GM18870 (cell line): ENCODE data around the gene MAP4K3.
"Not testable (repeated sequence)": the region's sequence is repeated elsewhere in the genome, so short reads cannot be mapped to it uniquely, and the experiment has no call there.

ENCODE experiments used
- ATAC-seq: cut with Tn5 transposase; IDR thresholded peaks from one replicate; pipeline ENCODE4 v1.9.1; 2021; ENCODE audit warnings: moderate library complexity; ENCODE audit not compliant: unreplicated experiment

MAP4K3 gene

GRCh38 chr2:39246382-39246980, 190.6 kb downstream of the MAP4K3 start:
- ATAC-seq, result no peak

GRCh38 chr2:39244963-39245625, 192.0 kb downstream of the MAP4K3 start:
- not testable (repeated sequence) for ATAC-seq

DNA sequence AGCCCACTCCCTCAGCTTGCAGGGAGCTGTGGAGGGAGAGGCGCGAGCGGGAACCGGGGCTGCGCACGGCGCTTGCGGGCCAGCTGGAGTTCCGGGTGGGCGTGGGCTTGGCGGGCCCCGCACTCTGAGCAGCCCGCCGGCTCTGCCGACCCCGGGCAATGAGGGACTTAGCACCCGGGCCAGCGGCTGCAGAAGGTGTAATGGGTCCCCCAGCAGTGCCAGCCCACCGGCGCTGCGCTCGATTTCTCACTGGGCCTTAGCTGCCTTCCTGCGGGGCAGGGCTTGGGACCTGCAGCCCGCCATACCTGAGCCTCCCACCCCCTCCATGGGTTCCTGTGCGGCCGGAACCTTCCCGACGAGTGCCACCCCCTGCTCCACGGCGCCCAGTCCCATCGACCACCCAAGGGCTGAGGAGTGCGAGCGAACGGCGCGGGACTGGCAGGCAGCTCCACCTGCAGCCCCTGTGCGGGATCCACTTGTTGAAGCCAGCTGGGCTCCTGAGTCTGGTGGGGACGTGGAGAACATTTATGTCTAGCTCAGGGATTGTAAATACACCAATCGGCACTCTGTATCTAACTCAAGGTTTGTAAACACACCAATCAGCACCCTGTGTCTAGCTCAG, 192.7 kb downstream of the MAP4K3 start:
- not testable (repeated sequence) for ATAC-seq

- ATAC-seq, result no peak
These were observed 193.5 kb downstream of the MAP4K3 start, which contains the start of gene CDKL4 for GRCh38 chr2:39243469-39244123. TSS of gene CDKL4 (minus strand) at chr2:39243970.

- ATAC-seq, result no peak
These were observed 195.5 kb downstream of the MAP4K3 start for GRCh38 chr2:39241588-39241987.

GRCh38 chr2:39240758-39241157, 196.3 kb downstream of the MAP4K3 start:
- ATAC-seq, result no peak

DNA sequence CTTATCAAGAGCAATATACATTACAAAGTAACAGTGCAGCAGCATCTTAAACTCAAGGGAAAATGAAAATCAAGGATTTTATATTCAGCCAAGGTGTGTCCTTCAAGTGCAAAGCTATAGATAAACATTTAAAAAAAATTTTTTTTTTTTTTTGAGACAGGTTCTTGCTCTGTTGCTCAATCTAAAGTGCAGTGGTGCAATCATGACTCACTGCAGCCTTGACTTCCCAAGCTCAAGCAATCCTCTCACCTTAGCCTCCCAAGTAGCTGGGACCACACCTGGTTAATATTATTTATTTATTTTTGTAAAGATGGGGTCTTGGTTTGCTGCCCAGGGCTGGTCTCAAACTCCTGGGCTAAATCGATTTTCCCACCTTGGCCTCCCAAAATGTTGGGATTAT, 202.3 kb downstream of the MAP4K3 start:
- ATAC-seq, result no peak

GRCh38 chr2:39232141-39232540, 204.9 kb downstream of the MAP4K3 start:
- no peak for ATAC-seq

DNA sequence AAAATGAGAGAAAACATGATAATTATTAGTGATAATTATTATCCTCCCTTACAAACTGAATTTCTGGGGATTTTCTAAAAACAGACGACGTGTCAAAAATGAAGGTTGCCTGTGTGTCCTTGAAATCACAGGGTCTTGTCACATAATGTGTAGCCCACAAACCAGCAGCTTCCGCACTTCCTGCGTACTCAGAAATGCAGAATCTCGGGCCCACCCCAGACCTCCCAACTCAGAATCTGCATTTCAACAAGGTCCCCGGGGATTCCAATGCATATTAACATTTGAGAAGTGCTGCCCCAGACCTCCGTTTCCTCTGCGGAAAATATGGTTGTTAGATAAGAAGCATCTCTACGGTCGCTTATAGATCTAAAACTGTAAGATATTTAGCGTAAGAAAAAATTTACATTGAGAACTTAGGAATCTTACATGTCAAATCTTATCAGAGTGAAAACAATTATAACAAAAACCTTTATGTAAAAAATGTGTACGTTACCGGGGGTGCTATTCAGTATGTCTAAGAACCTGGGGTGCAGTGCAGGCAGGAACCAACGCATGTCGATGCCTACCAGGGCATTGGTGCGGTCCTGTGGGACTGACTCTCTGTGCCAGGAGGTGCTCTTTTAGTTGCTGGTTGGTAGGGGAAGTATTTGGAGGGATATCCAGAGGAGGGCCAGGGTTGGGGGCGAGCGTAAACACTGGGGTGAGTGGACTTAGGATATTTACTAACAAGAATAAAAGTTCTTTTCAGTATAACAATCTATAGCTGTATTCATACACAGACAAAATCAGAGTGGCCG, 208.5 kb downstream of the MAP4K3 start:
- ATAC-seq, result peak; percentile 22

DNA sequence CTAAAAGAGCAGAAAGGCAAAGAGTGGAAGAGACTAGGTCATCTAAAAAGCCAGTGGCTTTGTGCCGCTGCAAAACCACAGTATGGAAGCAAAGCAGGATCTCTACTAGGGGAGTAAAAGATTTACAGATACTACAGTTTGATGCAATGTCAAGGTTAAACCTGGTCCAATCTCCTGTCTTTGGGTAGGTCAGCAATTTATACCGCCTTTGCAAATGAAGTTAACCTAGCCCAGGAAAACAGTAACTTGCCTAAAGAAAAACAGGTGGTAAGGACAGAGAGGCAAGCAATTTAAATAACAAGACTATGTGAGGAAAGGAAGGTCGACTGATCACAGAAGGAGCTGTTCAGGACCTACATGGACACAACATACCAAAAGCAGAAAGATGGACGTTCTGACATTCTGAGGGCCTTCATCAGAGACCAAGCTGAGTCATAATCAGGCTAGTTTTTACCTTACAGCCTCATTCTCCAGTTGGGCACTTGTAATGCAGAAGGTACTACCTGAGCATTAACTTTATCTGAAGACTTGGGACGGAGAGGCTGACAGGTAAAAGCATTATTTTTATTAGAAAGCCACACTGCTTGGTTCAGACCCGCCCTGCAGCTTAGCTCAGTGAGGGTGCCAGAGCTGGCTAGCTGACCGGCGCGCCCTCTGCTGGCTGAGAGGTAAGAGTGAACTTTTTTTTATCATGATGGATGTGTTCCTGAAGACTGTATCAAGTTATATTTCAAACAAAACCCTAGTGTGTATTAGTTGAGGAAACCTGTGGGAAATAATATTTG, 209.3 kb downstream of the MAP4K3 start:
- ATAC-seq, result peak; percentile 73

GRCh38 chr2:39225567-39225966, 211.5 kb downstream of the MAP4K3 start:
- no peak for ATAC-seq

GRCh38 chr2:39223909-39224308, 213.2 kb downstream of the MAP4K3 start:
- ATAC-seq, result no peak

DNA sequence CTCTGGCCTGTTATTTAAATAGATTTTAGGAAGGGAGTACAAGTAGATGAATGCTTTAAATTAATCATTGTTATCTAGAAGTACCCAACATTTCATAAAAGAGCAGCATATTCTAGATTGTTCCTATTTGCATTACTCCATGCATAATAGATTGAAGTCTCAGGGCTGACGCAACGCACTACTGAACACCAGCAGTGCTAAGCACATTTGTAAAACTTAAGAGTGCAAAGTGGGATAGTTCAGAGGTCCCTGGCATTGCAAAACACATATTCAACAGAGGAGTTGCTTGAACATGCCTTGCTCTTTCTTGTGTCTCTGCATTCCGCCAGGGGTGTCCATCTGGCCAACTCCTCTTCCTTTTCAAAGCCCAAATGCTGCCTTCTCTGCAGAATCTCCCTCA, 215.6 kb downstream of the MAP4K3 start:
- no peak for ATAC-seq

- no peak for ATAC-seq
These were observed 216.9 kb downstream of the MAP4K3 start for GRCh38 chr2:39220136-39220535.

DNA sequence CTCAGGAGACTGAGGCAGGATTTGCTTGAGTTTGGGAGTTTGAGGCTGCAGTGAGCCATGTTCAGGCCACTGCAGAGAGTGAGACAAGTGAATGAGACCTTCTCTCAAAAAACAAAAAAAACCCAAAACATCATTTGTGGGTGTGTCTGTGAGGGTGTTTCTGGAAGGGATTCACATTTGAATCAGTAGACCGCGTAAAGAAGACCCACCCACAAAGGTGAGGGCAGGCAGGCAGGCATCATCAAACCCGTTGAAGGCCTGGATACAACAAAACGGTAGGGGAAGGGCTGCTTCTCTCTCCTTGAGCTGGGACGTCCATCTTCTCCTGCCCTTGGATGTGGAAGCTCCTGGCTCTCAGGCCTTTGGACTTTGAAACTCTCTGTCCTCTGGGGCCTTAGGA, 218.7 kb downstream of the MAP4K3 start:
- ATAC-seq, result no peak

DNA sequence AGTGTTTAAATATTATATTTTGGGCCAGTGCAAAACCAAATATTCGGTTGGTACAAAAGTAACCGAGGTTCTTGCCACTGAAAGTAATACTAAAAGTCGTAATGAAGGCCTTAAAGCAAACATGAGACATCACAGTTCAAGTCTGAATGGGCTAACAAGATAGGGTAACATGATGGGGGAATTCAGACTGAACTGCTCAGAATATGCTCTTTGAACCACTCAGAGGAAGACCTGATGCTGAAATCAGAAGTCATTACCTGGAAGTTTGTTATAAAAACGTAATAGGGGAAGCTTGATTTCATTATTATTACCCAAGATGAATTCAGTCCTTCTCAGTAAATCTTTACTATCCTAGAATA, 219.9 kb downstream of the MAP4K3 start:
- ATAC-seq, result peak; percentile 48

GRCh38 chr2:39216346-39217191, 220.5 kb downstream of the MAP4K3 start:
- peak; percentile 53 for ATAC-seq

GRCh38 chr2:39215545-39215944, 221.5 kb downstream of the MAP4K3 start:
- no peak for ATAC-seq

DNA sequence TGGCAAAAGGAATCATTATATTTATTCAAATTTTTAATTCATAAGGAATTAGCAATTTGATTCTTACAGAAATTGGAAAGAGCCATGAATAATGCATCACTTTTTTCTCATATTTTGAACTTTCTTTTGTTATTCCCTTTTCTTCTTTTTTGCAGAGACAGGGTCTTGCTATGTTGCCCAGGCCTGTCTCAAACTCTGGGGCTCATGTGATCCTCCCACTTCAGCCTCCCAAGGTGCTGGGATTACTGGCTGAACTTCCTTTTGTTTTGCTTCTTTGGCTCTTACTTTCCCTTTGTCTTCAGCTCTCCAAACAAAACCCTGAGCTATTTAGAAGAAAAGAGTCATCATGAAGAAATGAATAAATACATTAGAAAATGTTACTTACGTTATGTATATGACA, 224.1 kb downstream of the MAP4K3 start:
- no peak for ATAC-seq
